ENCODE measurements around the gene KRTAP1-1.

DNA sequence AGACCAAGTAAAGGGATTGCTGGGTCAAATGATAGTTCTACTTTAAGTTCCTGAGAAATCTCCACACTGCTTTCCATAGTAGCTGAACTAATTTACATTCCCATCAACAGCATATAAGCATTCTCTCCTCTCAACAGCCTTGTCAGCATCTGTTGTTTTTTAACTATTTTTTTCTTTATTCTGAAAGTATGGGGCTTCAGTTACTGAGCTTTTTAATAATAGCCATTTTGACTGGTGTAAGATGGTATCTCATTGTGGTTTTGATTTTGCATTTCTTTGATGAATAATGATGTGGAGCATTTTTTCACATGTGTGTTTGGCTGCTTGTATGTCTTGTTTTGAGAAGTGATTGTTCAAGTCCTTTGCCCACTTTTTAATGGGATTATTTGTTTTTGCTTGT is 11.3 kb upstream of the KRTAP1-1 start:
- TF ChIP-seq, protein P1, sequence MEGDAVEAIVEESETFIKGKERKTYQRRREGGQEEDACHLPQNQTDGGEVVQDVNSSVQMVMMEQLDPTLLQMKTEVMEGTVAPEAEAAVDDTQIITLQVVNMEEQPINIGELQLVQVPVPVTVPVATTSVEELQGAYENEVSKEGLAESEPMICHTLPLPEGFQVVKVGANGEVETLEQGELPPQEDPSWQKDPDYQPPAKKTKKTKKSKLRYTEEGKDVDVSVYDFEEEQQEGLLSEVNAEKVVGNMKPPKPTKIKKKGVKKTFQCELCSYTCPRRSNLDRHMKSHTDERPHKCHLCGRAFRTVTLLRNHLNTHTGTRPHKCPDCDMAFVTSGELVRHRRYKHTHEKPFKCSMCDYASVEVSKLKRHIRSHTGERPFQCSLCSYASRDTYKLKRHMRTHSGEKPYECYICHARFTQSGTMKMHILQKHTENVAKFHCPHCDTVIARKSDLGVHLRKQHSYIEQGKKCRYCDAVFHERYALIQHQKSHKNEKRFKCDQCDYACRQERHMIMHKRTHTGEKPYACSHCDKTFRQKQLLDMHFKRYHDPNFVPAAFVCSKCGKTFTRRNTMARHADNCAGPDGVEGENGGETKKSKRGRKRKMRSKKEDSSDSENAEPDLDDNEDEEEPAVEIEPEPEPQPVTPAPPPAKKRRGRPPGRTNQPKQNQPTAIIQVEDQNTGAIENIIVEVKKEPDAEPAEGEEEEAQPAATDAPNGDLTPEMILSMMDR (IDR thresholded peaks at IDR 0.05; ENCODE audit: poor library complexity, severe bottlenecking), result no peak
- TF ChIP-seq POLR2AphosphoS5 (IDR thresholded peaks at IDR 0.05), result no peak
- no peak for TF ChIP-seq RAD21 (conservative IDR thresholded peaks at IDR 0.05)
- no peak for TF ChIP-seq MXI1 (conservative IDR thresholded peaks at IDR 0.05; ENCODE audit: poor library complexity, severe bottlenecking)
